GM12878 (cell line): ENCODE results near the gene TEX54.
"Not testable (repeated sequence)": the region's sequence is repeated elsewhere in the genome, so short reads cannot be mapped to it uniquely, and the experiment has no call there.

Experiments
- E2F4 ChIP-seq: IDR thresholded peaks from 2 replicates; pipeline ENCODE4 v1.6.1; 2012; ENCODE audit warnings: low read depth, low read length, improper control_type of control experiment
- NFIC ChIP-seq: IDR thresholded peaks from 2 replicates; pipeline ENCODE4 v1.6.1; 2012; ENCODE audit warnings: low read depth, mild to moderate bottlenecking, inconsistent platforms, low read length, moderate library complexity
- REST ChIP-seq: IDR thresholded peaks from 2 replicates; pipeline ENCODE4 v1.6.1; 2012; ENCODE audit warnings: mild to moderate bottlenecking, low read depth, low read length
- SP1 ChIP-seq: IDR thresholded peaks from one replicate; pipeline ENCODE4 v1.6.1; 2011; ENCODE audit warnings: low read depth, low read length
- ZBED1 ChIP-seq: IDR thresholded peaks from 2 replicates; pipeline ENCODE4 v1.6.1; 2016; ENCODE audit warnings: borderline replicate concordance
- TF ChIP-seq, protein P1 (sequence below), 3 experiments: IDR thresholded peaks in 2 of 3; conservative IDR thresholded peaks in 1 of 3; 2 replicates each; pipeline ENCODE4 v1.5.1; 2011; ENCODE audit warnings: low read depth in 3 of 3, low read length in 3 of 3, mild to moderate bottlenecking in 3 of 3, control low read depth in 2 of 3, moderate library complexity in 2 of 3, inconsistent platforms in 1 of 3, mixed read lengths in 1 of 3; ENCODE audit not compliant: control insufficient read depth in 2 of 3, insufficient read depth in 1 of 3; ENCODE audit errors: extremely low read depth in 1 of 3
- TF ChIP-seq, protein P2 (sequence below): IDR thresholded peaks from 2 replicates; pipeline ENCODE4 v1.6.1; 2011; ENCODE audit warnings: low read depth, low read length, improper control_type of control experiment, borderline replicate concordance
- TF ChIP-seq, protein P3 (sequence below): IDR thresholded peaks from 2 replicates; pipeline ENCODE4 v1.6.1; 2011; ENCODE audit warnings: low read depth, mild to moderate bottlenecking, low read length, moderate library complexity, borderline replicate concordance; ENCODE audit errors: extremely low read depth

- not testable (repeated sequence) for TF ChIP-seq SP1, E2F4, ZBED1, REST, NFIC
- TF ChIP-seq, protein P1, sequence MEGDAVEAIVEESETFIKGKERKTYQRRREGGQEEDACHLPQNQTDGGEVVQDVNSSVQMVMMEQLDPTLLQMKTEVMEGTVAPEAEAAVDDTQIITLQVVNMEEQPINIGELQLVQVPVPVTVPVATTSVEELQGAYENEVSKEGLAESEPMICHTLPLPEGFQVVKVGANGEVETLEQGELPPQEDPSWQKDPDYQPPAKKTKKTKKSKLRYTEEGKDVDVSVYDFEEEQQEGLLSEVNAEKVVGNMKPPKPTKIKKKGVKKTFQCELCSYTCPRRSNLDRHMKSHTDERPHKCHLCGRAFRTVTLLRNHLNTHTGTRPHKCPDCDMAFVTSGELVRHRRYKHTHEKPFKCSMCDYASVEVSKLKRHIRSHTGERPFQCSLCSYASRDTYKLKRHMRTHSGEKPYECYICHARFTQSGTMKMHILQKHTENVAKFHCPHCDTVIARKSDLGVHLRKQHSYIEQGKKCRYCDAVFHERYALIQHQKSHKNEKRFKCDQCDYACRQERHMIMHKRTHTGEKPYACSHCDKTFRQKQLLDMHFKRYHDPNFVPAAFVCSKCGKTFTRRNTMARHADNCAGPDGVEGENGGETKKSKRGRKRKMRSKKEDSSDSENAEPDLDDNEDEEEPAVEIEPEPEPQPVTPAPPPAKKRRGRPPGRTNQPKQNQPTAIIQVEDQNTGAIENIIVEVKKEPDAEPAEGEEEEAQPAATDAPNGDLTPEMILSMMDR (IDR thresholded peaks at IDR 0.05 in 2 of 3, conservative IDR thresholded peaks at IDR 0.05 in 1 of 3; ENCODE audit: control insufficient read depth in 2 of 3, extremely low read depth in 1 of 3, insufficient read depth in 1 of 3, low read depth in 3 of 3, low read length in 3 of 3), result not testable (repeated sequence)
- TF ChIP-seq, protein P2, sequence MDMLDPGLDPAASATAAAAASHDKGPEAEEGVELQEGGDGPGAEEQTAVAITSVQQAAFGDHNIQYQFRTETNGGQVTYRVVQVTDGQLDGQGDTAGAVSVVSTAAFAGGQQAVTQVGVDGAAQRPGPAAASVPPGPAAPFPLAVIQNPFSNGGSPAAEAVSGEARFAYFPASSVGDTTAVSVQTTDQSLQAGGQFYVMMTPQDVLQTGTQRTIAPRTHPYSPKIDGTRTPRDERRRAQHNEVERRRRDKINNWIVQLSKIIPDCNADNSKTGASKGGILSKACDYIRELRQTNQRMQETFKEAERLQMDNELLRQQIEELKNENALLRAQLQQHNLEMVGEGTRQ, result not testable (repeated sequence)
- TF ChIP-seq, protein P3, sequence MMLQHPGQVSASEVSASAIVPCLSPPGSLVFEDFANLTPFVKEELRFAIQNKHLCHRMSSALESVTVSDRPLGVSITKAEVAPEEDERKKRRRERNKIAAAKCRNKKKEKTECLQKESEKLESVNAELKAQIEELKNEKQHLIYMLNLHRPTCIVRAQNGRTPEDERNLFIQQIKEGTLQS, result not testable (repeated sequence)
These were observed 26.7 kb upstream of the TEX54 start for GRCh38 chr11:62859281-62859703.
